GM12878 (cell line): Measurements from ENCODE around the gene ORAI1. TPM values are rescaled to one million over a fixed set of nuclear protein-coding genes. Genes with fewer than 3 reads are reported as not detected.

Experiments
- ATAC-seq: fragments of 200-7000 bp; cut with Tn5 transposase; 3 replicates; pipeline ENCODE4 v1.9.1; 2020; ENCODE audit warnings: mild to moderate bottlenecking, moderate library complexity
- BruUV-seq: library from RNA; stranded (reverse); fragments of 400-500 nt; replicated peaks from 2 replicates; lab custom pipeline; 2021; lab: Mats Ljungman, UMichigan
- CTCF ChIA-PET: fragments of 300-600 bp; sonication (Branson Sonifier 250); formaldehyde crosslinking; extraction: SDS; loops from one replicate; lab custom pipeline; 2021; ENCODE audit warnings: inconsistent platforms; lab: Yijun Ruan, JAX
- POLR2A ChIA-PET: fragments of 350-600 bp; formaldehyde crosslinking; extraction: SDS; loops from one replicate; lab custom pipeline; 2021; ENCODE audit warnings: inconsistent platforms; lab: Charles Lee
- RAD21 ChIA-PET: fragments of 300-600 bp; sonication (Branson Sonifier 250); formaldehyde crosslinking; loops from one replicate; lab custom pipeline; 2023; ENCODE audit warnings: antibody characterized with exemption; ENCODE audit not compliant: unreplicated experiment; lab: Charles Lee
- SMC1A ChIA-PET: fragments of 300-600 bp; sonication (Branson Sonifier 250); formaldehyde crosslinking; loops from one replicate; lab custom pipeline; 2023; ENCODE audit not compliant: unreplicated experiment, uncharacterized antibody; lab: Charles Lee
- DNase-seq: peaks from one replicate; pipeline ENCODE4 v3.0.0-alpha.2; 2011; ENCODE audit warnings: low read depth, low spot score
- FAIRE-seq: peaks from 3 replicates; lab custom pipeline; 2011; peaks lifted over from hg19 to GRCh38; lab: Jason Lieb, UNC
- H2AFZ ChIP-seq: 2 replicates; pipeline ENCODE4 v1.6.0; 2011; ENCODE audit warnings: low read depth, low read length, control low read depth; ENCODE audit not compliant: control insufficient read depth
- H3K27ac ChIP-seq: 2 replicates; pipeline ENCODE4 v1.5.1; 2011; ENCODE audit warnings: control low read depth; ENCODE audit not compliant: control insufficient read depth, insufficient read depth
- H3K27me3 ChIP-seq, 2 experiments: replicated peaks in 1 of 2; 2 replicates each; pipeline versions ENCODE4 v1.6.0 to v1.6.1; 2011; ENCODE audit warnings: low read length in 1 of 2; ENCODE audit not compliant: control insufficient read depth in 2 of 2, insufficient read depth in 2 of 2
- H3K36me3 ChIP-seq, 2 experiments: 2 replicates each; pipeline ENCODE4 v1.5.1; 2011; ENCODE audit warnings: low read length in 1 of 2; ENCODE audit not compliant: control insufficient read depth in 2 of 2, insufficient read depth in 2 of 2
- H3K4me1 ChIP-seq: 2 replicates; pipeline ENCODE4 v1.6.1; 2011; ENCODE audit warnings: mild to moderate bottlenecking, low read length, moderate library complexity, mixed read lengths; ENCODE audit not compliant: control insufficient read depth, insufficient read depth
- H3K4me2 ChIP-seq: 2 replicates; pipeline ENCODE4 v1.6.0; 2011; ENCODE audit warnings: control low read depth; ENCODE audit not compliant: control insufficient read depth, insufficient read depth
- H3K4me3 ChIP-seq: fragments of 200-600 bp; sonication (generic); 2 replicates; pipeline ENCODE4 v1.5.1; 2016
- H3K79me2 ChIP-seq: 2 replicates; pipeline ENCODE4 v1.6.0; 2011; ENCODE audit warnings: low read length; ENCODE audit not compliant: control insufficient read depth, insufficient read depth
- H3K9ac ChIP-seq: 2 replicates; pipeline ENCODE4 v1.8.0; 2011; ENCODE audit warnings: low read length, control low read depth, mixed read lengths; ENCODE audit not compliant: control insufficient read depth, insufficient read depth
- H3K9me3 ChIP-seq: replicated peaks from 3 replicates; pipeline ENCODE4 v1.5.1; 2011; ENCODE audit warnings: mild to moderate bottlenecking, low read length; ENCODE audit not compliant: control insufficient read depth, insufficient read depth
- H4K20me1 ChIP-seq: 2 replicates; pipeline ENCODE4 v1.6.0; 2011; ENCODE audit not compliant: control insufficient read depth, insufficient read depth
- ELK1 ChIP-seq: IDR thresholded peaks from 2 replicates; pipeline ENCODE4 v1.6.1; 2012; ENCODE audit warnings: low read depth, low read length, improper control_type of control experiment
- FOXM1 ChIP-seq: IDR thresholded peaks from 2 replicates; pipeline ENCODE4 v1.6.1; 2012; ENCODE audit warnings: low read depth, mild to moderate bottlenecking, inconsistent platforms, low read length, moderate library complexity
- HCFC1 ChIP-seq: fragments of 150-350 bp; IDR thresholded peaks from 2 replicates; pipeline ENCODE4 v1.6.1; 2014; ENCODE audit warnings: low read length
- NR2C2 ChIP-seq: IDR thresholded peaks from 2 replicates; pipeline ENCODE4 v1.6.1; 2011; ENCODE audit warnings: borderline replicate concordance, low read depth; ENCODE audit not compliant: control insufficient read depth, insufficient read length
- SMAD5 ChIP-seq: IDR thresholded peaks from 2 replicates; pipeline ENCODE4 v1.6.1; 2016; ENCODE audit warnings: antibody characterized with exemption, low read depth
- ZBTB40 ChIP-seq: fragments of 450-650 bp; IDR thresholded peaks from 2 replicates; pipeline ENCODE4 v1.6.1; 2016; ENCODE audit warnings: mild to moderate bottlenecking, moderate library complexity, borderline replicate concordance
- ZNF24 ChIP-seq: fragments of 450-650 bp; IDR thresholded peaks from 2 replicates; pipeline ENCODE4 v1.6.1; 2017; ENCODE audit warnings: antibody characterized with exemption, mild to moderate bottlenecking
- WGBS: methylation state at CpG from one replicate; pipeline ENCODE4 v1.1.6; 2016; ENCODE audit warnings: low lambda C conversion rate; ENCODE audit not compliant: insufficient replicate concordance, insufficient coverage; ENCODE audit errors: missing lambda C conversion rate; 5-methylcytosine and 5-hydroxymethylcytosine counted together
- in situ Hi-C: fragments of 300-500 bp; cut with MboI; formaldehyde crosslinking; loops from 9 replicates; pipeline ENCODE4 v1.14.3; 2018; ENCODE audit warnings: mixed read lengths
- intact Hi-C: fragments of 100-400 bp; cut with micrococcal nuclease; formaldehyde crosslinking; loops from one replicate; pipeline ENCODE4 v1.14.2; 2022; ENCODE audit not compliant: unreplicated experiment
- polyA plus RNA-seq, 11 experiments: library from polyadenylated mRNA; depleted of rRNA in 4 of 11; unstranded in 6 of 11; stranded (reverse) in 5 of 11; fragments of >200 nt; fragmentation: Nextera tagmentation in 4 of 11; fragmentation: Illumina TruSeq in 1 of 11; extraction: Ambion mirVana in 4 of 11; extraction: Trizol in 1 of 11; gene quantifications; 1 replicate in 1 of 11; 2 replicates in 10 of 11; pipeline versions ENCODE4 v1.2.1 to v1.2.3, GENCODE V29; 2011 to 2016; ENCODE audit warnings: inconsistent platforms in 2 of 11, missing spikeins in 2 of 11, low read depth in 1 of 11
- total RNA-seq, 4 experiments: library from RNA; depleted of rRNA in 3 of 4; stranded (reverse); fragments of >200 nt in 3 of 4; fragmentation: Illumina TruSeq in 1 of 4; extraction: Trizol in 1 of 4; gene quantifications; 2 replicates each; pipeline versions ENCODE4 v1.2.1 to v1.2.3, GENCODE V29; 2013 to 2021
- TF ChIP-seq, protein P1 (sequence below): IDR thresholded peaks from 2 replicates; pipeline ENCODE4 v1.6.1; 2012; ENCODE audit warnings: low read depth, low read length, improper control_type of control experiment

ORAI1 gene
- total and polyA plus RNA-seq, 10 of the 15 experiments (the other 5 are each of a cell fraction or from before 2014, with no cell fraction given): 5.5 to 33.1 (median 11.8) TPM

GRCh38 chr12:121669521-121669900, 43.2 kb downstream of the ORAI1 start, which contains the start of gene MORN3:
Gene MORN3, minus strand, starts transcription at chr12:121669654. Its CDS starts 171 bp downstream, at chr12:121669483.
- H4K20me1 ChIP-seq: no peaks in the 10 kb centered on the region

More at GRCh38 chr12:121669521-121669900, 43.2 kb downstream of the ORAI1 start, which contains the start of gene MORN3:
- DNase-seq (no peak), ATAC-seq (no peak), FAIRE-seq (no peak)
- Histone ChIP-seq H3K4me2 (no peak within 1 kb of the TSS), H3K9me3 (no peaks in the 10 kb centered on the region), H3K27ac (no peak within 1 kb of the TSS), H3K79me2 (peaks cover 12% of the 10 kb centered on the region), H3K36me3 (peaks cover 1 to 3% of the 10 kb centered on the region in 2 experiments; a peak in 2 of 4 replicates), H3K4me1 (peaks cover 15% of the 10 kb centered on the region), H3K4me3 (no peak within 1 kb of the TSS), H3K9ac (no peak within 1 kb of the TSS), H2AFZ (no peak within 1 kb of the TSS), H3K27me3 (no peaks in the 10 kb centered on the region)
- TF ChIP-seq ZBTB40 (no peak), NR2C2 (no peak), SMAD5 (no peak), ELK1 (no peak), HCFC1 (no peak), ZNF24 (no peak), FOXM1 (no peak)
- TF ChIP-seq, protein P1, sequence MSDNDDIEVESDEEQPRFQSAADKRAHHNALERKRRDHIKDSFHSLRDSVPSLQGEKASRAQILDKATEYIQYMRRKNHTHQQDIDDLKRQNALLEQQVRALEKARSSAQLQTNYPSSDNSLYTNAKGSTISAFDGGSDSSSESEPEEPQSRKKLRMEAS: no peak
- ChIA-PET POLR2A (interaction anchor here (0.8 to 1.3 kb wide), 3 partner anchors 10 to 118 kb away, joined by 4 to 6 read pairs (median 6); no protein-coding TSS in a partner anchor), CTCF (interaction anchor here (0.6 to 7.1 kb wide), 14 partner anchors 12 to 209 kb away, joined by 3 to 76 read pairs (median 6); partner anchors contain the start of gene ORAI1), SMC1A (interaction anchor here (1.0 to 5.5 kb wide), 8 partner anchors 8 to 608 kb away, joined by 3 to 55 read pairs (median 4); no protein-coding TSS in a partner anchor), RAD21 (interaction anchor here (1.4 to 7.2 kb wide), 6 partner anchors 41 to 174 kb away, joined by 4 to 61 read pairs (median 10); partner anchors contain the start of gene ORAI1)
- no TSS peak for BruUV-seq
- in situ Hi-C loops (no loop called here), intact Hi-C loops (loop anchor here (5.0 kb wide), 1 partner anchor 117 kb away; no protein-coding TSS in a partner anchor)
- 97% methylated on average over 5 of the region's 5 CpGs for WGBS
